ENCODE data around the gene EIF5. TPM values are rescaled to one million over a fixed set of nuclear protein-coding genes. Genes with fewer than 3 reads are reported as not detected.

EIF5 gene
- total RNA-seq, 1 experiment from 2014 or later = 238 TPM

DNA sequence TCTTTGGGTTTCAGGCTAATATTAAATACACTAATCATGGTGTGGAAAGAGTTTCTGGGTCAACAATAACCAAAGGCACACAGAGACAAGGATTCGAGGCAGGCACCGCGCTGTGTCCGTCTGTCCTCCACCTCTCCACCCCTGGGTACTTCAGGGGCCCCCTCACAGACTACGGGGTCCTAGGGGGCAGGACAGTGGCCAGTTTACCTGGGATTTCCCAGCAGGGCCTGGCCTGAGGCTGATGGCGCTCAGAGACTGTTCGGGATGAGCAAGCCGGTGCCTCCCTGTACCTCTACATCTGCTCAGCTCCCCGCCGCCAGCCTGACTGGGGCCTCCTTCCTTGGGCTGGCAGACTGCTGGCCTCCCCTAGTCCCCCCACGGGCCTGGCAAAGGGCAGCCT lies 18.1 kb upstream of the EIF5 start:
- no TSS peak for BruUV-seq (replicated peaks)
- H3K36me3 ChIP-seq (ENCODE audit: control insufficient read depth, insufficient read depth, low read length) = no peaks in the 10 kb centered on the region
- no peaks in the 10 kb centered on the region for H3K27me3 ChIP-seq (ENCODE audit: control insufficient read depth, insufficient read depth, low read length)
- no peak overlapping the region for H3K4me3 ChIP-seq (ENCODE audit: low read depth in 2 of 2, low read length in 2 of 2)
- H3K9me3 ChIP-seq (ENCODE audit: control insufficient read depth, insufficient read depth, low read depth, low read length) = no peaks in the 10 kb centered on the region
- intact Hi-C loops (cut with micrococcal nuclease; ENCODE audit: unreplicated experiment) (no loop called here), in situ Hi-C loops (cut with HindIII; ENCODE audit: low pct_unique_long_range_greater_than_20kb, low sequenced_read_pairs) (no loop called here)
- DNase-seq (ENCODE audit: low read depth, low spot score) (no peak), ATAC-seq (no peak)
- H3K27ac ChIP-seq (ENCODE audit: low read length) = no peak overlapping the region
- CTCF ChIA-PET = no interaction called here
- no peaks in the 10 kb centered on the region for H3K4me1 ChIP-seq (ENCODE audit: control insufficient read depth, insufficient read depth, low read length)
- POLR2A ChIA-PET = no interaction called here
- TF ChIP-seq, protein P1, sequence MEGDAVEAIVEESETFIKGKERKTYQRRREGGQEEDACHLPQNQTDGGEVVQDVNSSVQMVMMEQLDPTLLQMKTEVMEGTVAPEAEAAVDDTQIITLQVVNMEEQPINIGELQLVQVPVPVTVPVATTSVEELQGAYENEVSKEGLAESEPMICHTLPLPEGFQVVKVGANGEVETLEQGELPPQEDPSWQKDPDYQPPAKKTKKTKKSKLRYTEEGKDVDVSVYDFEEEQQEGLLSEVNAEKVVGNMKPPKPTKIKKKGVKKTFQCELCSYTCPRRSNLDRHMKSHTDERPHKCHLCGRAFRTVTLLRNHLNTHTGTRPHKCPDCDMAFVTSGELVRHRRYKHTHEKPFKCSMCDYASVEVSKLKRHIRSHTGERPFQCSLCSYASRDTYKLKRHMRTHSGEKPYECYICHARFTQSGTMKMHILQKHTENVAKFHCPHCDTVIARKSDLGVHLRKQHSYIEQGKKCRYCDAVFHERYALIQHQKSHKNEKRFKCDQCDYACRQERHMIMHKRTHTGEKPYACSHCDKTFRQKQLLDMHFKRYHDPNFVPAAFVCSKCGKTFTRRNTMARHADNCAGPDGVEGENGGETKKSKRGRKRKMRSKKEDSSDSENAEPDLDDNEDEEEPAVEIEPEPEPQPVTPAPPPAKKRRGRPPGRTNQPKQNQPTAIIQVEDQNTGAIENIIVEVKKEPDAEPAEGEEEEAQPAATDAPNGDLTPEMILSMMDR (IDR thresholded peaks at IDR 0.05) = no peak
- TF ChIP-seq, protein P2, sequence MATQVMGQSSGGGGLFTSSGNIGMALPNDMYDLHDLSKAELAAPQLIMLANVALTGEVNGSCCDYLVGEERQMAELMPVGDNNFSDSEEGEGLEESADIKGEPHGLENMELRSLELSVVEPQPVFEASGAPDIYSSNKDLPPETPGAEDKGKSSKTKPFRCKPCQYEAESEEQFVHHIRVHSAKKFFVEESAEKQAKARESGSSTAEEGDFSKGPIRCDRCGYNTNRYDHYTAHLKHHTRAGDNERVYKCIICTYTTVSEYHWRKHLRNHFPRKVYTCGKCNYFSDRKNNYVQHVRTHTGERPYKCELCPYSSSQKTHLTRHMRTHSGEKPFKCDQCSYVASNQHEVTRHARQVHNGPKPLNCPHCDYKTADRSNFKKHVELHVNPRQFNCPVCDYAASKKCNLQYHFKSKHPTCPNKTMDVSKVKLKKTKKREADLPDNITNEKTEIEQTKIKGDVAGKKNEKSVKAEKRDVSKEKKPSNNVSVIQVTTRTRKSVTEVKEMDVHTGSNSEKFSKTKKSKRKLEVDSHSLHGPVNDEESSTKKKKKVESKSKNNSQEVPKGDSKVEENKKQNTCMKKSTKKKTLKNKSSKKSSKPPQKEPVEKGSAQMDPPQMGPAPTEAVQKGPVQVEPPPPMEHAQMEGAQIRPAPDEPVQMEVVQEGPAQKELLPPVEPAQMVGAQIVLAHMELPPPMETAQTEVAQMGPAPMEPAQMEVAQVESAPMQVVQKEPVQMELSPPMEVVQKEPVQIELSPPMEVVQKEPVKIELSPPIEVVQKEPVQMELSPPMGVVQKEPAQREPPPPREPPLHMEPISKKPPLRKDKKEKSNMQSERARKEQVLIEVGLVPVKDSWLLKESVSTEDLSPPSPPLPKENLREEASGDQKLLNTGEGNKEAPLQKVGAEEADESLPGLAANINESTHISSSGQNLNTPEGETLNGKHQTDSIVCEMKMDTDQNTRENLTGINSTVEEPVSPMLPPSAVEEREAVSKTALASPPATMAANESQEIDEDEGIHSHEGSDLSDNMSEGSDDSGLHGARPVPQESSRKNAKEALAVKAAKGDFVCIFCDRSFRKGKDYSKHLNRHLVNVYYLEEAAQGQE (IDR thresholded peaks at IDR 0.05; ENCODE audit: insufficient read depth in 1 of 2, low read depth in 2 of 2, low read length in 1 of 2) = no peak
- TF ChIP-seq SIN3A (IDR thresholded peaks at IDR 0.05; ENCODE audit: borderline replicate concordance, insufficient read depth, low read depth, low read length) (no peak), POLR2AphosphoS5 (IDR thresholded peaks at IDR 0.05; ENCODE audit: low read depth, low read length) (no peak), TCF7L2 (IDR thresholded peaks at IDR 0.05; ENCODE audit: low read depth, low read length) (no peak)

DNA sequence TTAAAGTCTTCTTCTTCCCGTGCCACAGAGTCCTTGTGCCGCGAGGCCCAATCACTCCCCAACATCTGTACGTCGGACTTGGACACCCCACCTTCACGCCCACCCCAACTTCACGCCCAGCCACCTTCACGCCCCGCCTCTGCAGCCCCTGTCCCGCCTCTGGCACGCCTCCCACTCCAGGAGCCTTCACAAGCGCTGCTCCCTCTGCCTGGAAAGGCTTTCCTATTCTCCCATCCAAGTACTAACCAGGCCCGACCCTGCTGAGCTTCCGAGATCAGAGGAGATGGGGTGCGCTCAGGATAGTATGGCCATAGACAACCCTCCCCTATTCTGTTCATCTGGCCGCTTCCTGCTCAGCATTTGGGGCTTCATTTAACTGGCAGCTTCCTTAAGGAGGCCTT lies 17.3 kb upstream of the EIF5 start:
- ATAC-seq (no peak), DNase-seq (ENCODE audit: low read depth, low spot score) (no peak)
- TF ChIP-seq, protein P2 (IDR thresholded peaks at IDR 0.05; ENCODE audit: insufficient read depth in 1 of 2, low read depth in 2 of 2, low read length in 1 of 2) = no peak
- TF ChIP-seq TCF7L2 (IDR thresholded peaks at IDR 0.05; ENCODE audit: low read depth, low read length) = no peak
- in situ Hi-C loops (cut with HindIII; ENCODE audit: low pct_unique_long_range_greater_than_20kb, low sequenced_read_pairs) = no loop called here
- no peaks in the 10 kb centered on the region for H3K36me3 ChIP-seq (ENCODE audit: control insufficient read depth, insufficient read depth, low read length)
- H3K9me3 ChIP-seq (ENCODE audit: control insufficient read depth, insufficient read depth, low read depth, low read length) = no peaks in the 10 kb centered on the region
- H3K4me3 ChIP-seq (ENCODE audit: low read depth in 2 of 2, low read length in 2 of 2) = no peak overlapping the region
- ChIA-PET POLR2A (interaction anchor here (0.5 kb wide), 1 partner anchor 18 kb away, joined by 4 read pairs; no protein-coding TSS in a partner anchor), CTCF (no interaction called here)
- H3K27me3 ChIP-seq (ENCODE audit: control insufficient read depth, insufficient read depth, low read length) = no peaks in the 10 kb centered on the region
- no peak overlapping the region for H3K27ac ChIP-seq (ENCODE audit: low read length)
- BruUV-seq (replicated peaks) = no TSS peak
- intact Hi-C loops (cut with micrococcal nuclease; ENCODE audit: unreplicated experiment) = no loop called here
- H3K4me1 ChIP-seq (ENCODE audit: control insufficient read depth, insufficient read depth, low read length) = no peaks in the 10 kb centered on the region
